NCI-H226 (cell line): ENCODE measurements around the gene TFEB.

Source experiments
- DNase-seq: peaks from one replicate; pipeline ENCODE4 v3.0.0-alpha.2; 2015

Gene TFEB

DNA sequence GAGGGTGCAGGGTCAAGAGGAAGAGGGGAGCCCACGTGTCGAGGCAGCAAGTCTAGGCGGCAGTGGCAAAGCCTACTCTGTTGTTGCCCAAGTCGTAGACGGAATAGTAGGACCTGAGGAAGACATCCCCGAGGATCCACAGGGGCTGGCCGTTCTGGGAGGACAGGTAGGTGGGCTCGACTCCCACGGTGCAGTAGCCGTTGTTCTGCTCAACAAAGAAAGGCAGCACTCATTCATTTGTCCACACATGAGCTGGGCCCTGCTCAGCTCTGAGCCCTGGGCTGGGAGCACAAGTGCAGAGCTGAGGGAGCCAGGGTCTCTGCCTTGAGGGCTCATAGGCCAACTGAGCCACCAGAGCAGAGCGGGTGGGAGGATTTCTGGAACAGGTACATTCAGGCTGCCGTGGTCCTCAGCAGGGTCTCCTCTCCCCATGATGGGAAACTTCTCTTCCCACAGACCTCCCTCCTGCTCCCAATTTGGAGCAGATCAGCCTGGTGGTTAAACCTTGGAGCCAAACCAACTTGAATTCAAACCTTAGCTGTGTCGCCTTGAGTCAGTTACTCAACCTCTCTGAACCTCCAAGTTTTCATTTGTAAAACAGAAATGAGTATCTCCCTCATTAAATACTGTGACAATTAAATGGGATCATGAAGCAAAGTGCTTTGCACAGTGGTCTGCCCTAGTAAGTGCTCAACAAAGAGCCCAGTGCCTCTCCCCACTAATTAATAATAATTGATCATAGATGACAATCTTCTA lies 1.6 kb upstream of the TFEB start:
- no peak for DNase-seq

GRCh38 chr6:41736186-41736733 lies 852 bp upstream of the TFEB start:
- DNase-seq, result no peak

GRCh38 chr6:41734666-41735426 lies 562 bp downstream of the TFEB start:
- peak; percentile 65 for DNase-seq

GRCh38 chr6:41733707-41734665 lies 1.4 kb downstream of the TFEB start:
- peak; percentile 78 for DNase-seq

- no peak for DNase-seq
Observed at GRCh38 chr6:41733360-41733706, 2.1 kb downstream of the TFEB start.

- peak; percentile 19 for DNase-seq
Observed at GRCh38 chr6:41732591-41733359, 2.6 kb downstream of the TFEB start.

- no peak for DNase-seq
Observed at GRCh38 chr6:41732149-41732548, 3.3 kb downstream of the TFEB start.

DNA sequence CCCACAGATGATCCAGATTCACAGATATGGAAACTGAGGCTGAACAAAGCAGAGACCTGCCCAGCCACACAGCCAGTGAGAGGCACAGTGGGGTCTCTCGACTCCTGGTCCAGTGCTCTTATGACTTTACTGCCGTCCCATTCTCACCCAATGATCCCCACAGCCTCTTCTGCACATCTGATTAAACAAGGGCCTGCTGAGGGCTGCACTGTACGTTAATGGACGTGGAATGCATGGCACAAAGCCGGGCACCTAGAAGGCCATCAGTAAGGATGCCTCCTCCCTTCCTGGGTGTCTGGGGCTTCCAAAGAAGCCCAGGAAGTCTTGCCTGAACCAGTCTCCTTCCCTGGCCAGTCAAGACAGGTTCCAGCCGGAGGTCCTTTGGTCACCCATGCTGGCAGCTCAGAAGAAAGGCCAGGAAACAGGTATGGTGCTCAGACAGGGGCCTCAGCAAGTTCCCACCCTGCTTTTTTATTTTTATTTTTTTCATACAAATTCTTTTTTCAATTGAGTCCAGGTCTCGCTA lies 3.8 kb downstream of the TFEB start:
- DNase-seq, result no peak

DNA sequence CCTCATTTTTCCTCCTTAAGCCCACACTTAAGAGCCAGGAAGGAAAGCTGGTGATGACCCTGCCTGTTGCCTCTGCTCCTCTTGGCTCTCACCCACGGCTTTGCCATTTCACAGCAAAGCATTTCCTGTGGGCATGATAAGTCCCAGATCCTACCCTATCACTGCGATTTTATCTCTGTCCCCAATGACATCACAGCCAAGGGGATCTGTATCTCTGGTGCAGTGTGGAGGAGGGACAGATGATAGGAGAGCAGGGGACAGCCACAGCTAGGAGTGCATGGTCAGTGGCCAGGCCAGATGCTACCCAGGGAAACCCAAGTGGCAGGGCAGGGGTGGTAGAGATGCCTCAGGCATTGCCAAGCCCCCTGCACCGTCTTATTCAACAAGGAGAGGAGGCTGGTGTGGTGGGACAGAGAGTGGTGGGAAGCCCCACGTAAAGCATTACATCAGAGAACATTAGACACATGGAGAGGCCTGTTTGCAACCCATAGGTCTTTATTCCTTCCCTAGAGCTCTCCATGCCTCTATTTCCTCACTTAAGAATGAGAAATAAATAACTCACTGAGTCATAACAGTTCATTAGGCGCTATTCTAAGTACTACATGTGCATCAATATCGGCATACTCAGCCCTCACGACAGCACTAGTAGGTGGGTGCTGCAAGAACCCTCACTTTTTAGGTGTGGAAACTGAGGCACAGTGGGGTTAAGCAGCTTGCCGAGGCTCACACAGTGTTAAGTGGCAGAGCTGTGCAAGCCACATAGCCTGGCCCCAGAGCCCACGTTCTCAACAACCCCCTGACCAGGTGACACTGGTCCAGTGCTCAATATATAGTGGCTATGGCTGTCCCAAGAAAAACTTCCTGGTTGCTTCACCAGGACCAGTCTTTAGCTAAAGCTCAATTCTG lies 4.6 kb downstream of the TFEB start:
- DNase-seq, result no peak

GRCh38 chr6:41729624-41730023 lies 5.8 kb downstream of the TFEB start:
- DNase-seq, result no peak

- no peak for DNase-seq
Observed at GRCh38 chr6:41728954-41729353, 6.5 kb downstream of the TFEB start.

DNA sequence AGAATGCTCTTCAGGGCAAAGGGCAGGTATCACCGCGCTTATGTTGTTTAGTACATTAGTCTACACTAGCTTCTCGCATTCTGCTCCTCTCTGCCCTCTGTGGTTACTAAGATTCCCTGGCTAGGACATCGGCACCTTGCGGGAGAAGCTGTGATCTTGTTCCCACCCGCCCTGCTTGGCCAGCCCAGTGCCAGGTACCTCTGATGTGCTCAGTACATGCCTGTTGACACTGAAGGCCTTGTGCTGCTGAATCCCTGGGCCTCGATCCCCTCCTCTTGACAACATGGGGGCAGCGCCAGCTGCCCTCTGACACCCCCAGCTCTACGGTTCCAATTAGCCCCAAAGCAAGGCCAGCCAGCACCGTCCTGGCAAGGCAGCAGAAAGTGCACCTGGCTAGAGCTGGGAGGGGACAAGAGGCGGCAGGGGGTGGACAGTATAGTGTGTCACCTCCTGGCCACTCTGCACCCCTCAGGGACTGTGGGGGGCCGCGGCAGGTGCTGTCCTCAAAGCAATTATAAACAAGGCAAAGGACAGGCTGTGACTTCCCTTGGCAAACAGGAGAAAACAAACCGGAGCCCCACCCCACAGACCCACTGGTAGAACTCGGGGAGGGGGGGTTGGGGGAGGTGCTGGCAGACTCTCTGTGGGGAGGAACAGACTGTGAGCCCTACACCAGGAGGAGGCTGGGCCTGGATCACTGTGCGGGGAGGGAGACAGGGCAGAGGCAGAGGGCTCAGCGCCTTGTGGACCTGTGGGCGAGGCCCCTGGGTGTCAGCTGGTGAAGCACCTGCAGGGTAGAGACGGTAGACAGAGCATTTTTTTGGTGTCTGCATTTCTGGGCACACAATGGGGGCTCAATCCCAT lies 7.1 kb downstream of the TFEB start:
- DNase-seq, result no peak

- DNase-seq, result no peak
Observed at GRCh38 chr6:41727705-41728072, 7.7 kb downstream of the TFEB start.

DNA sequence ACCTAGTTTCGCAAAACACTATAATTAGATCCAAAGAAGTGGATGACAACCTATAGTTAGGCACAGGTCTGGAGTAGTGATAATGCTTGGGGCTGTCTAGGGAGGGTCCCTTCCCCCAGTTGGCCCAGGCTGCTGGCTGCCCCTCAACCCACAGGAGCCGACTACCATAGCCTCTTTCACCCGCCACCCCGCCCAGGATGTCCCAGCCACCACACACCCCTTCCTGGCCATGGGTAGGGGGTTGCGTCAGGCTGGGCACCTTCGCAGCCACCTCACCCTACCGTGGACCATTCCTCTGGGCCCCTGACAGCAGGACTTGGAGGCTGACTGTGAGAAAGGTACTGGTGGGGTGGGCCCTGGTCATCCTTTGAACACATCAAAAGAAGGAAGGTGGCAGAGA lies 8.5 kb downstream of the TFEB start:
- DNase-seq, result no peak

GRCh38 chr6:41724586-41725501 lies 10.6 kb downstream of the TFEB start:
- DNase-seq, result no peak

- no peak for DNase-seq
Observed at GRCh38 chr6:41724228-41724580, 11.2 kb downstream of the TFEB start.

DNA sequence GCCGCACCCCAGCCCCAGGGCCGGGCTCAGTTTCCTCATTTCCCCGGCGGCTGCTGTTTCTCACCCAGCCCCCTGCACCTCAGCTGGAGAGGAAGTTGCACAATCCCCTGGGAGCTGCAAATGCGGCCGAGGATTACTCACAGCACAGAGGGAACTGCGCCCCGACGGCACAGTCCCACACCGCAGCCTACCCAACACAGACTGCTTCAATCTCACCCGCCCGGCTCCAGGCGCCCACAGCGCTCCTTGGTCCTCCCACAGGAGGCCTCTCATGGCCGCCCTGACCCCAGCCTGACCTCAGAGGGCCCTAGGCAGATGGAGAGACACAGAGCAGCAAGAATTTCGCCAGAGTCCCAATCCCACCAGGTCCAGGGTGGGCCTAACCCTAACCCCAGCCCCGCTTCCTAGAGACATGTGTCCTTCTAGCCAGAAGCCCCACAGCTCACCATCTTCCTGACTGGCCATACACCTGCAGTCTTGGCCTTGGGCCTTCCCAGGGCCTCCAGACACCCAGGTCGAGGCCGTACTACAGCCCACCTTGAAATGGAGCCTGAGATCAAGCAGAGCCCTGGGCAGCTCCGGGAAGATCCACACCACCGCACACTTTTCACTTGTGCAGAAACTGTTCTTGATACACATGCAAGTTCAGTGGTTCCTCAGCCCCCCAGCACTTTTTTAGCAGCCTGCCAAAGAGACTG lies 11.7 kb downstream of the TFEB start:
- peak; percentile 90 for DNase-seq

DNA sequence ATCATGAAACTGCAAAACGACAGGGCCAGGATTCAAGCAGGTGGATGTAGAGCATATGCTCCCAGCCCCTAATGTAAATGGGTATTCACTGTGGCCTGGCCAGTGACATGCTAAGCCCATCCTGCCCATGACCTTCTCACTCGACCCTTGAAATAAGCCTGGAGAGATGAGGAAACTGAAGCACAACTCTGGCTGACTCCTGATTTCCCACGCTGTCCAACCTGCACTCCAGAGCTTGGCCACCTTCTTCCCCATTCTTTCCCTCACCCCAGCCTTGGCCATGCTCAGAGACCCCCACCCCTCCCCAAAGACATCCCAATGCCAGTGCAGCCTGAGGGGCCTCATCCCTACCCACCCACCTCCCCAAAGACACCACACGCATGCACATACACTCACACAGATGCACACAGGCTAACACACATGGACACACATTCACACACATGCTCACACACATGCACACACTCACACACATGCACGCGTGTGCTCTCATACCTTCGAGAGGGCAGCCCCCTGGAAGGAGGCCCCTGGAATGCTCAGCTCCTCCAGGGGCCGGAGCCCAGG lies 12.4 kb downstream of the TFEB start:
- no peak for DNase-seq
